Activated CD4-positive, alpha-beta T cell treated with anti-CD3 and anti-CD28 coated beads, Interleukin-2, amount 50 U/mL, for 48 hours (primary cell): ENCODE data around the gene AADACL4.
"Not testable (repeated sequence)": the region's sequence is repeated elsewhere in the genome, so short reads cannot be mapped to it uniquely, and the experiment has no call there.

ENCODE experiments used
- DNase-seq, 2 experiments: peaks; one replicate each; pipeline ENCODE4 v3.0.0-alpha.2; 2020

The AADACL4 gene

DNA sequence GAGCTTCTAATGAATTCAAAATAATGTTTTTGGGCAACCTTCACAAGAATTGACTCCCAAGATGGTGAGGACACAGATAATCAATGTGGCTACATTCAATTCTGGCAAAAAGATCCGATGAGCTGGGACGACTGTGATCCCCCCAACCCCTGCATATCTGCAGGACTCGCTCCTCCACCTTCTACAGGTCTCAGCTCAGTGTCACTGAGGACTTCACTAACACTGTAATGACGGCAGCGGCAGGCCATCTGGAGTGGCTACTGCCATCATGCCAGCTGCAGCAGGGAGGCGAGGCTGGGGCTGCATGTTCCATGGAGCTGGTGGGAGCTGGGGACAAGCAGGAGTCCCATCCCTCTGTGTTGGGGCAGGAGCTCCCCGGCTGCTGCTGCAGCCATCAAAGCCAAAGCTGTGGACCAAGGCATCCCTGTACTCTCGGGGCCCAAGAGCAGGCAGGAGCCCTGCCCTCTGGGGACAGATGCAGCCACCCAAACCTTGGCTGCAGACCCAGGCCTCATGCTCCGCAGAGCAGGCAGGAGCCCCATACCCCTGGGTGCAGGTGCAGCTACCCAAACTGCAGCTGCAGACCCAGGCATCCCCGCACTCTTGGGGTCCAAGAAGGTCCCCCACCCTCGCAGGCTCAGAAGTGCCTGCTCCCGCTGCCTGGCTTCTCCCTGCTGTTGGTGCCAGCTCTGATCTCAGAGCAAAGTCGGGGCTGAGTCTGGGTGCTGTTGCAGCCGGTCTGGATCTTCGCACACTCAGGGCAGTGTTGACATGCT lies 13.7 kb upstream of the AADACL4 start:
- DNase-seq = no peak

DNA sequence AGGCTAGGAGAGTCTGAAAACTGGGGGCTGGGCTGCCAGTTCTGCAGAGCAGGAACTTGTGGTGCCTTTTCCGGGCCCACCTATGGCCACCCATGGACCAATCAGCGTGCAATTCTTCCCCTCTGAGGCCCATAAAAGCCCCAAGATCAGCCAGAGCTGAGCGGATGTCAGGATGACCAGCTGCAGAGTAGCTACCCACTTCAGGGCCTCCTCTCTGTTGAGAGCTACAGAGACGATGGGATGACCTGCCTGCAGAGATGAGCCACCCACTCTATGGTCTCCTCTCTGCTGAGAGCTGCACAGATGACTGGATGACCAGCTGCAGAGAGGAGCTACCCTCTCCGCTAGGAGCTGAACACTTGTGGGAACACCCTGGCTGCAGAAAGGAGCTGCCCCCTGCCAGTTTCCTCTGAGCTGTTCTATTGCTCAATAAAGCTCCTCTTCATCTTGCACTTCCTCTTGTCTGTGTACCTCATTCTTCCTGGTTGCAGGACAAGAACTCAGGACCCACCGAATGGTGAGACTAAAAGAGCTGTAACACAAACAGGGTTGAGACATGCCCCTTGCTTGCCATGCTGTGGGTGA lies 12.8 kb upstream of the AADACL4 start:
- no peak for DNase-seq

DNA sequence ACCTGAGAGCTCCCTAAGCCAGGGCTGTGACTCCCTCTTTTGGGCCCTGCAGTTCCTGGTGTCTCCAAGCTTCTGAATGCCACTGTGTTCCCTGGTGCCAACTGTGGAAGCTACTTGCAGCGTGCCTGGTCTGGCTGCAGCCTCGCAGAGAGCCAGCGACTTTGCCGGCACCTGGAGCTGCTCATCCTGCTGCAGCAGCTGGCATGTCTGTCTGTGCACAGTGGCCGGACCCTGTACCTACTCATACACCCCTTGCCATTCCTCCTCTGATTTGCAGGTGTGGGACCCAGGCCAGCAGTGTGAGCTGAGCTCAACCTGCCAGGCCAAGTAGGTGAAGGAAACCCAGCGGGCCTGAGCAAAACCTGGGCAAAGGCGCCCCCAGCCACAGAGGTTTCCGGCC lies 12.3 kb upstream of the AADACL4 start:
- DNase-seq = no peak

DNA sequence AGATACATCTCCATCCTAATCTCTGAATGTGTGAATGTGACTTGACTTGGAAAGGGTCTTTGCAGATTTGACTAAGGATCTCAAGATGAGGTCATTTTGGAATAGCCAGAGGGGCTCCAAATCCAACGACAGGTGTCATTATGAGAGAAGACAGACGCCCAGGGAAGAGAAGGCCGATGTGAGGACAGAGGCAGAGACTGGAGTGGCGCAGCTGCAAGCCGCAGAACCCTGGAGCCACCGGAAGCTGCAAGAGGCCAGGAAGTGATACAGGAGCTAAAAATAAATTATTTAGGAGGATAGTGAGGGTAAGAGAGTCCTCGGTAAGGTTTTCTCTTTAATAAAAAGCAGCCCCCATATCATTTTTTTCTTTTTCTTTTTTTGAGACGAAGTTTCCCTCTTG lies 9.7 kb upstream of the AADACL4 start:
- no peak for DNase-seq

DNA sequence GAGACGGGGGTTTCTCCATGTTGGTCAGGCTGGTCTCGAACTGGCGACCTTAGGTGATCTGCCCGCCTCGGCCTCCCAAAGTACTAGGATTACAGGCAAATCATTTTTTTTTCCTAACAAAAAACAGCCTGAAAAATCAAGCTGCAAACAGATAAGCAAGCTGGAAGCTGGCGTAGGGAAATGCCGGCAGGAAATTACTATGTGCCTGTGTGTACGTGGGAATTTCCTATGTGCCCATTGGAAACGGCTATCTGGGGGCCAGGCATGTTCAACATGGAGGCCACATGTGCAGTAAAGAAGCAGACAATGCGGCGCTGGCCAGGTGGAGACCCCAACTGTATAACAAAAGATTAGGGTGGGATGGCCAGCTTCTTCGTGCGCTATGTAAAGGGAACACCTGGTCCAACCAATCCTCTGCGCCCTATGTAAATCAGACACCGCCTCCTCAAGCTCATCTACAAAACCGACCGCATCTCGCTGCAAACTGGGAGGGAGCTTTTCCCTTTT lies 9.1 kb upstream of the AADACL4 start:
- DNase-seq = no peak

DNA sequence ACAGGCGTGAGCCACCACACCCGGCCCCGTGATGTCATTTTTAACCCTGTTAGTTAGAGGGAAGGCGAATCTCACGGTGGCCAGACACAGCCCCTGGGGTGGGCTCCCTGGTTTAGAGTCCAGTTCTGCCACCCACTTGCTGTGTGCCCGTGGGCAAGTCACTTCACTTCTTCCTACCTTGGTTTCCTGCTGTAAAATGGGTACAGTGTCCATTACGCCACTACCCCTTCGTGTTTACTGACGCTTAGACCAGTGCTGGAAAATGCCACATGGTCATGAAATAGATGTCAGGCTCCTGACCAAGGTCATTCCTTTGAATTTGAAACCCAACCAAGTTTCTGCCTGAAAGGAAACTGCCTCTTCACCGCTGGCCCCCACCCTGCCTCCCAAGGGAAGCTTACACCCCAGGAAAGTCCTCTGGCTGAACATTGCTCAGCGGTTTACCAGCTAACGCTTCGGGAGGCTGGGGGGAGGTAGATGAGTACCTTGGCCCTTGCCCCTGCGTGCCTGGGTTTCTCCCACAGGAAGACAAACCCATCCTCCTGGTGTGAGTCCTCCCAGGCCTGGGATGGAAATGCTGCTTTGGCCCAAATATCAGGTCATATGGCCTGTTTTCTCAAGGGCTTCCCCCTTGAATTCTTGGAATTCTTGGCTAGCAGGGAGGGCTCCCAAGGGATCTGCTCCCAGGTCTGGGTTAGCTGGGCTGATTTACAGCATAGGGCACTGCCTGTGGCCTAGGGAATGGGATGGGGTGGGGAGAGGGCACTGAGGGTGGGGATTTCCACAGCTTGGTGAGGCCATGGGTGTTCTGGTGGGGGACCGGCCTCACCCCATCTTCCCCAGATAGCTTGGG lies 7.6 kb upstream of the AADACL4 start:
- DNase-seq = no peak

DNA sequence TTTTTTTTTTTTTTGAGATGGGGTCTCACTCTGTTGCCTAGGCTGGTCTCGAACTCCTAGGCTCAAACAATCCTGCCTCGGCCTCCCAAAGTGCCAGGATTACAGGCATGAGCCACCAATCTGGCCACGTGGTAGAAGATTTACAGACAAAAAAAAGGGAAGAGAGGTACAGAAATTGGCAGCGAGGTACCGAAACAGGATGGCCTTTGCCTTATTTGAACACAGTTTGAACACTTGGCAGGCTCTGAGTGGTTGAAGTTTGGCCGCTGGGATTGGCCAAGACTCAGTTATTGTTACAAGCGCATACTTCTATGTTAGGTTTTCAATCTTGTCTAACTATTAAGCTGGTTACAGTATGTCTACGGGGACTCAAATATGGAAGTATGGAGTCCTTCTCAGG lies 6.2 kb upstream of the AADACL4 start:
- DNase-seq = no peak

DNA sequence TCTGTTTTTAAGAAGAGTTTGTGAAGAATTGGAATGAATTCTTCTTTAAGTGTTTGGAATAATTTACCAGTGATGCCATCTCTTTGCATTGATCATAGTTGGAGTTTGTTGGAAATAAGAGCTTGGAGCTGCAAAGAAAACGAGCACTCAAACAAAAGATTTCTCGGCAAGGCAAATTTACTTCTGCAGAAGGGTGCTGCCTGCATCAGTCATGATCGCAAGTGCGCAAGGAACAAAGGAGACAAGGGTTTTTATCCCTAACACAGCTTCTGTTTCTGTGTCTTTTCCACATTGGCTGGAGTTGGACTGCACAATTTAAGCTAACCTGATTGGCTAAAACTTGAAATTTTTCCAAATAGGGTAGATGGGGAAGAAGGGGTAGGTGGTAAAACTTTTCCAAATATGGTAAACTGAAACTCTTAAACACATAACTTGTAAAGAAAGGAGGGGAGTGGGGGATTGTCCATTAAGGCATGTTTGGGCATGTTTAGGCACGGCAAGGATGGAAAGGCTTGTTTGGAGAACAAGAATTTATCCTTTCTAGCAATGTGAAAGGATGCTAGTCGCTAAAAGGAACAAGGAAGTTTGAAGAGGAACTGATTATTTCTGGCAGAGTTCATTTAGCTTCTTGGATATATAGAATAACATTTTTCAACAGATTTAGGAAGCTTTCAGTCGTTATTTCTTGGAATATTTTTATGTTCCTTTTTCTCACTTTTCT lies 3.5 kb upstream of the AADACL4 start:
- no peak for DNase-seq

DNA sequence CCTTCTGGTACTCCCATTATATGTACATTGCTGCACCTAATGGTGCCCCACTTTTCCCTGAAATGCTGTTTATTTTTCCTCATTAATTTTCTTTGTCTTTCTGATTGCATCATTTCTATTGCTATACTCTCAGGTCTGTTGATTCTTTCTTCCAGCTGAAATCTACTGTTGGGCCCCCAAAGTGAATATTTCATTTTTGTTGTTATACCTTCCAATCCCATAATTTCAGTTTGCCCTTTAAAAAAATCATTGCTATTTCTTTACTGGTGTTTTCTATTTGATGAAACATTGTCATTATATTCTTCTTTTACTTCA lies 3.0 kb upstream of the AADACL4 start:
- DNase-seq = no peak

DNA sequence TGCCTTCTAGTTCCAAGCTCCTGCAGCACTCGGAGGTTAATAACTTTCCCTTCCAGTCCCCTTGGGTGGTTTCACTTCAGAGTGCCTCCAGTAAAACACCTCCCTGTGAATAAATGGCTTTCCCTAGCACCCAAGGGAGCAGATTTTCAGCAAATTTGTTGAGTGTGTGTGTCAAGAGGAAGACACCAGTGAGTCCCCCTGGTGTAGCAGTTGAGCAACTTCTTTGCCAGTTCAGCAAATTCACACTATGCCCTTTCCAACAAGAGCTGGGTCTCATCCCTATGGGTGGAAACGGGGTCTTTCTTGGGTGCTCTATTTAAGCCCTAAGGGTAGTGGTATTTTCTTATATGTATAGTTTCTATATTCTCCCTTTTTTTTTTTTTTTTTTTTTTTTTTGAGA lies 806 bp upstream of the AADACL4 start:
- no peak for DNase-seq

DNA sequence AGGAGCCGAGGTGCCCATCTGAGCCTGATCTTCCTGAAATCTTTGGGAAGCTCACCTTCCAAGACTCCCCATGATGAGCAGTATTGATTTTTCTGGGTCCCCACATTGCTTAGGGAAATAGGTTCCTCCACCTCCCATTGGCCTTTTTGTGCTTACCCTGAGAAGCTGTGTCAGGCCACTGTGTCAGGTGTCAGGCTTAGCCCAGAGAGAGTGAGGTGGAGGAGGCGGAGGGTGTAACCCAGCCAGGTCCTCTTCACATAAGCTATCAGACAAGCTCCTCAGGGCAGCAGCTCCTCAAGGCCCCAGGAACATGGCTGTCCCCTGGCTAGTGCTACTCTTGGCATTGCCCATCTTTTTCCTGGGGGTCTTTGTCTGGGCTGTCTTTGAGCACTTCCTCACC lies 352 bp downstream of the AADACL4 start:
- no peak for DNase-seq

DNA sequence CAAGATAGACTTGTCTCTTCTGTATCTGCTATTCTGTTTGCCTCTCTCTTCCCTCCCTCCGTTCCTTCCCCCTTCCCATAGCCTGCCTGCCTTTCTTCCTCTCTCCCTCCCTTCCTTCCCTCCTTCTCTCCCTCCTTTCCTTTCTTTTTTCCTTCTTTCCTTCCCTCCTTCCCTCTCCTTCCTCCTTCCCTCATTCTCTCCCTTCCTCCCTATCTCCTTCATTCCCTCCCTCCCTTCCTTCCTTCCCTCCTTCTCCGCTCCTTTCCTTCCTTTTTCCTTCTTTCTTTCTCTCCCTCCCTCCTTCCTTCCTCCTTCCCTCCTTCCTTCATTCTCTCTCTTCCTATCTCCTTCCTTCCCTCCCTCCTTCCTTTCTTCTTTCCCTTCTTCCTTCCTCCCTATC lies 944 bp downstream of the AADACL4 start:
- DNase-seq = no peak

DNA sequence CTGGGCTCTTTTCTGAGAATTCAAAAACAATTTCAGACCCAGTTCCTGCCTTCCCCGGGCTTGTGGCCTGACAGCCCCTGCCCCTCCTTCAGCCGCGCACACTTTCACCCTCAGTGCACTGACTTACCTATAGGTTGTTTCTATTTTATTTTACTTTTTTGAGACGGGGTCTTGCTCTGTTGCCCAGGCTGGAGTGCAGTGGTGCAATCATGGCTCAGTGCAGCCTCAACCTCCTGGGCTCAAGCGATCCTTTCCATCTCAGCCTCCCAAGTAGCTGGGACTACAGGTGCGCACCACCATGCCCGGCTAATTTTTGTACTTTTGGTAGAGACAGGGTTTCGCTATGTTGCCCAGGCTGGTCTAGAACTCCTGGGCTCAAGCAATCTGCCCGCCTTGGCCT lies 1.5 kb downstream of the AADACL4 start:
- not testable (repeated sequence) for DNase-seq

DNA sequence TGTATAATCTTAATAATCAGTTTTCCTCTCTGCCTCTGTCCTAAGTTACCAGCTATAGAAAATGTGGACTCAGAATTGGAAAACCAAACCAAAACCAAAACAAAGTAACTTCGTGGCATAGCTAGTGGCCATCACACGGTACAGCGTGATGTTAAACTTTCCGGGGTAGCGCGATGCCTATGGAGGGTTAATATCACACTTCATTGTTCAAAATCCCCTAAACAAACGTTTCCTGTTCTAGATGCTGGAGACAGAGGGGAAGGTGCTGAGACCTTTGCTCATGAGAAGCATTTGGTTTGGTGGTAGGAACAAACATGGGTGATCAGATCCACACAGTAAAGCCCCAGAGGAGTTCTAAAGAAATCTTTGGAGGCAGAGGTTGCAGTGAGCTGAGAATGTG lies 4.9 kb downstream of the AADACL4 start:
- no peak for DNase-seq

DNA sequence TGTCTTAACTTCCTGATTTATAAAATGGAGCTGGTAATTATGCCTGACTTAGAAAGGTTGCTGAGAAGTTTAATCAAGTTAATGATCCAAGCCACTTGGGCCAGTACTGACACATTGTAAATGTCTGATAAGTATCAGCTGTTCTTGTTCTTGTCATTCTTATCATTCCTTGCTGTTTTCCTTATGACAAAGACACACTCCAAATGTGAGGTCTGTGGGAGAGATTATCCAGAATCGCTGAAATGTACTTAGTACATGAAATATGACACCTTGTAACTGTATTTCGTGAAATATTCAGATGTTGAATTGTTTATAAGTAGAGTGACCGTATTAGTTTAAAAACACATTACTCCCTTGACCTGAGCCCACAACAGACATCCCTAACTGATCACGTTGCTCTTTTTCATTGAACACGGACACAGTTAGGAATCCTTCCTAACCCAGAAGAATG lies 6.1 kb downstream of the AADACL4 start:
- no peak for DNase-seq

DNA sequence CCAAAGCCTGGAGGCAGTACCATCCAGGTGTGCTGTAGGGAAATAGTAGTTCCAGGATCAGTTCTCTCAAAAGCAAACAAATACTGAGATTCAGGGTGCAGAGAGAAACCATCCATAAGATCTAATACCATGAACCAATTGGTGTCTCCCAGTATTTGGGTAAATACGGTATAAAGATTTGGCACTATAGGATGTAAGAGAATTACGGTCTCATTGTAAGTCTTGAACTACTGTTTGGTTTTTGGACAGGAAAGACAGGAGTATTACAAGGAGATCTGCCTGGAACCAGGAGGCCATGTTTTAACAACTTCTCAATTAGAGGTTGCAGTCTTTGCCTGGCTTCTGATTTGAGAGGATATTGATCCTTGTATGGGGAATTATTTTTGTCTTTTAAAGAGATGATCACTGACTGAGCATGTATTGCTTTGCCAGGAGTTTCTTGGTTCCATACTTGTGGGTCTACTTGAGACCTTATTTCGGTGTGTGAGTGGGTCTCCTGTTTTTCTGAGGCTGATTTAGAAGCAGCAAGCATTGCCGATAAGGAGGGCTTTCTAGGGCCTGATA lies 10.2 kb downstream of the AADACL4 start:
- no peak for DNase-seq

DNA sequence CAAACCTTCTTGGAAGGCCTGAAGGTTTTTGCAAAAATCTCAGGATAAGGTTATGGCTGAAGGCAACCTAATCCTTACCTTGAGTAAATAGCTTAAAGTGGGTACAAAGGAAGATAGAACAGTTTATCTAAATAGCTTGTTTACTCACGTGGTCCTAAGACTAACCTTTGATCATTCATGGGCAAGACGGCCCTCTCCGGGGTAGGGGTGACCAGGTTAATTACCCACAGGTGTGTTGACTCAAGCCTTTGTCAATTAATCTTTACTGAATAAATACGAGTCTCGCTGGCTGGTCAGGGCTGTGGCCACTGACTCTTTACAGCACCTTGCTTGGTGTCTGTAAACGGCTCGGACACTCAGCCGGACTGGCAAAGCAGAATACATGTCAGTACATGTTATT lies 10.8 kb downstream of the AADACL4 start:
- no peak for DNase-seq

DNA sequence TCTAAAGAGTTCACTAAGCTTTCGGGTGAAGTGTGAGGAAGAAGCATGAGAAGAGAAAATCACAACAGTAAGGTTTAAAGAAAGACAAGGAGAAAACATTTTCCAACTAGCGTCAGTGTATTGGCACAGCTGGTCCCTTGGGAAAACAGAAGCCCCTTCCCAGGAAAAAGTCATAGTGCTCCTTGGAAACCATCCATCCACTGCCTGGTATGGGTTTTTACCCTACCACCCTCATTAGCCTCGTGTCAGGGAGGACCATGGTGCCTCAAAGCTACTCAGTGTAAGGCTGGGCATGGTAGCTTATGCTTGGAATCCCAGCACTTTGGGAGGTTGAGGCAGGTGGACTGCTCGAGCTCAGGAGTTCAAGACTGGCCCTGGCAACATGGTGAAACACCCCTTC lies 12.7 kb downstream of the AADACL4 start:
- DNase-seq = no peak

DNA sequence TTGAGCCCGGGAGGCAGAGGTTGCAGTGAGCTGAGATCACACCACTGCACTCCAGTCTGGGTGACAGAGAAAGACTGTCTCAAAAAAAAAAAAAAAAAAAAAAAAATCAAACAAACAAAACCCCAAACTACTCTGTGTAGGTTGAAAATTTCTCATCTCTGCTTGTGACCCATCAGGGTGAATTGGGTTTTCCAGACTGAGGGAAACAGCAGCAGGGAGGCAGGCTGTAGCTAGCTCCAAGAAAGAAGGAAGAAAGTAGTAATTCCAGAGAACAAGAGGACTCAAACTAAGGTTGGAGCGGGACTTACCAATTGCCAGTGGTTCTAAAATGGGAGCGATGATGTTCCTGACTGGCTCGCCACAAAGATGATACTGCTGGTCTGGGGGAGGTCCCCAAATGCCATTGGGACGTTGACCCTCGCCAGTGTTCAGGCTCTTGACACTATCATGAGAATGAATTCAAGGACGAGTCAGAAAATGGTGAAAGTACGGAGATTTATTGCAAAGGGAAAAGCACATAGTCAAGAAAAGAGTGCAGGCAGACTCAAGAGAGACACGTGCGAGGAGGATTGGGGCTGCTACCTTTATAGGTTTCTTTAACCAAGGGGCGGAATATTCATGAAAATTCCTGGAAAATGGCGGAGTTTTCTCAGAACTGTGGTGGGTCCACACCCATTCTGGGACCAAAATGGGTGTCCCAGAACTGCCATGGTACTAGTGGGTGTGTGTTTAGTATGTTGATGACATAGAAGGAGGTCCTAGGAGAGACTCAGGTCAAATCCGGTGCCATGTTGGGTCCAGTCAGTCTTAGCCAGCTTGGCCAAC lies 13.4 kb downstream of the AADACL4 start:
- DNase-seq = no peak

DNA sequence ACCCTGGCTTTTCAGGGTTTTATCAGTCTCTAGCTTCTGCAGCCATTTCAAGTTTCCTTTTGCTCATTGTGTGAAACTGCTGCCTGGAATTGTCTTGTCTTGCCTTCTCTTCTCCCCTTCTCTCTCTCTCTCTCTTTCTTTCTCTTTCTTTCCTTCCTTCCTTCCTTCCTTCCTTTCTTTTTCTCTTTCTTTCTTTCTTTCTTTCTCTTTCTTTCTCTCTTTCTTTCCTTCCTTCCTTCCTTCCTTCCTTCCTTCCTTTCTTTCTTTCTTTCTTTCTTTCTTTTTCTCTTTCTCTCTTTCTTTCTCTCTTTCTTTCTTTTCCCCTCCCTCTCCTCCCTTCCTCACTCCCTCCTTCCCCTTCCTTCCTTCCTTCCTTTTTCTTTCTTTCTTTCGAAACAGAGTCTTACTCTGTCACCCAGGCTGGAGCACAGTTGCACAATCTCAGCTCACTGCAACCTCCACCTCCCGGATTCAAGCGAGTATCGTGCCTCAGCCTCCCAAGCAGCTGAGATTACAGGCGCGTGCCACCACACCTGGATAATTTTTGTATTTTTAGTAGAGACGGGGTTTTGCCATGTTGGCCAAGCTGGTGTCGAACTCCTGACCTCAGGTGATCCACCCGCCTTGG lies 14.1 kb downstream of the AADACL4 start:
- DNase-seq = not testable (repeated sequence)
